Stimulated activated CD8-positive, alpha-beta memory T cell treated with anti-CD3 and anti-CD28 coated beads, Interleukin-4, amount 100 ng/mL, for 1 hour (primary cell): ENCODE measurements around the gene SPINK8.
"Not testable (repeated sequence)": the region's sequence is repeated elsewhere in the genome, so short reads cannot be mapped to it uniquely, and the experiment has no call there.

Experiments
- DNase-seq, 2 donors: peaks; one replicate each; pipeline ENCODE4 v3.0.0-alpha.2; 2020; ENCODE audit warnings: low read depth in 2 of 2, low spot score in 1 of 2

Gene SPINK8

DNA sequence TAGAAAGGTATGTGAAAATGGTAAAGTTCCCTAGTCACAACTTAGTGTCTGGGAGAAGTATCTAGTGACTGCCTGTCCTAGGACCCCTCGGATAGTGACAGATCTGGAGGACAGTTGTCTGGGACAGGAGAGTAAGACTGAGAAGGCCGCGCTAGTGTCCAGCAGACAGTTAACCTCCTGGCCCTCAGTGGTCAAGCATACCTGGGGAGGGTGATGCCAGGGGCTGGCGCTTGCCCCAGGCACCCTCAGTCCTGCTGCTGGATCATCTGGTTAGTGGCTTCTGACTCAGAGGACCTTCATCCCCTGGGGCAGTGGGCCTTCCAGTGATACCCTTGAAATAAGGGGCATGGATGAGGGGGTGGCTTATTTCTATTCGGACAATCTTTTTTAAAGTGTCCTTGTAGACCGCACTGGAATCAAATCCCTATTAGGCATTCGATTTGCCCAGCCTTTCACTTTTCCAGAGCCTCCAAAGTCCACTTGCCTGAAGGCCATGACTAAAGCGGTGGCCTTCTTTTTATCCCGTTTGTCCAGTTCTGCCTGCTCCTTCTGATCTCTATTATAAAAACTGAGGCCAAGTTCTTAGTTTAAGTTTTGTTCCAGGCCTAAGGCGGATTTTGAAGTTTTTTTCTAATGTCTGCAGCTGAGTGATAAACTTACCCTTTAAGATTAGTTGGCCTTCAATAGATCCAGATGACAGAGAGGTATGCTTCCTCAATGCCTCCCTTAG lies 1.6 kb downstream of the SPINK8 start:
- not testable (repeated sequence) for DNase-seq

DNA sequence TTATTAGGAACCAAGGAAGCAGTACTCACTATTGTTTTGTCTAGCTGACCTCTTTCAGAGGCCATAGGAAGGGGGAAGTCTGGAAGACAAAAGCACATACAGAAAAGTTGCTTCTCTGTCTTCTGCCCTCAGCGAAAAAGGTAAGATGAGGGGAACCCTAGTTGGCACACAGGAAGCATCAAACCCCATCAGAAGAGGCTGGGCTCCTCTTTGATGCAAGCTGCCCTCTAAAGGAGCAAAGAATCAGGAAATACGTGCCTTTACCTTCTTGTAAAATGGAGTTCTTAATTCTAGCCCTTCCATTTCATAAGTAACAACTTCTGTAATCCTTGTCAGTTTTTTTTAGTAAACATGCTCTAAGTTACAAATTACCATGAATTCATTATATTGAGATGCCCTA lies 12.5 kb downstream of the SPINK8 start:
- no peak for DNase-seq

DNA sequence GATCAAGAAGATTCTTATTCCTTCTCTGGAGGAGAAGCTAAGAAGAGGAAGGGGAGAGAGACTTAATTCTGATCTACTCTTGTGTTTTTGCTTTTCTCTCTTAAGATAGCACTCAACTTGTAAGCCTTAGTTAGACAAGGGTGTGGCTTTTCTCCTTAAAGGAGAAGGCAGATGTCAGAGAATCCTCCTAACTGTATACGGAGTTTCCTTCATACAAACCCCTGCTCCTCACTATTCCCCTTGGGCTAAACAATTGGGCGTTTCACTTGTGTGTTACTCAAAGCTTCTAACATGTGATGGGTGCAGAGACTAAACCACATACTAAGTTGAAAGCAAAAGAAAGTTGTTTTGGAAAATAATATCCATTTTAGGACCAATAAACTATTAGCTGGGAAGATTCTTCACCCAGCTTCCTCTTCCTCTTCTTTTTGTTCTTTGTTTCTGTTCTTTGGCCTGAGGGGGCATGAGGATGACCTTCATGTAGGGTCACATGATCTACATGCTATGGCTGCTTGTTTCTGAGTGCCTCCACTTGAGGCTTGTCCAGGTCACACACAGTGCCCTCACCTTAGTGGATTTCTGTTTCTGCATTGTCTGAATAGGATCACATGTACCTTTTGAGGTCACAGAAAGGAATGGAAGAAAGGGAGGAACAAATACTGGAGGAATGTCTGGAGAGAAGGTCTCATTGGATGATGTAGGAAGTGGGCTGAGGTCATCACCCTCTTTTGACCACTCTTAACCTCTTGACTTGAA lies 14.6 kb downstream of the SPINK8 start:
- no peak for DNase-seq

DNA sequence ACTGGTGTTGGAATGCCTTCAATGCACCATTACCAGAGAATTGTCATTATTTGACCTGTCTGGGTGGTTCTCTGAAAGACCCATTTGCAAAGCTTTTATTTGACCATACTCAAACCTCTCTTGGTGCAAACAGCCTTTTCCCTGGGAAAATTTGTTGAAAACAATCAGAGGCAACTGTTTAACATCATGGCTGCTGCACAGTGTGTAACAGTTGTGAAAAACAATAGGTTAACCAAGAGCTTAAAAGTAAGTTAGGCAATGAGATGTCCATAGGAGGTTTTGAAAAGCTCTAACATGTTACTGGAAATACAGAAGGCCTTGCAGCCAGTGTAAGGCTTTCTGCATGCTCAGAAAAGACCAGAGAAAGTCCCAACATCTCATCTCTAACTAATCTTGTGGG lies 18.9 kb downstream of the SPINK8 start:
- no peak for DNase-seq

DNA sequence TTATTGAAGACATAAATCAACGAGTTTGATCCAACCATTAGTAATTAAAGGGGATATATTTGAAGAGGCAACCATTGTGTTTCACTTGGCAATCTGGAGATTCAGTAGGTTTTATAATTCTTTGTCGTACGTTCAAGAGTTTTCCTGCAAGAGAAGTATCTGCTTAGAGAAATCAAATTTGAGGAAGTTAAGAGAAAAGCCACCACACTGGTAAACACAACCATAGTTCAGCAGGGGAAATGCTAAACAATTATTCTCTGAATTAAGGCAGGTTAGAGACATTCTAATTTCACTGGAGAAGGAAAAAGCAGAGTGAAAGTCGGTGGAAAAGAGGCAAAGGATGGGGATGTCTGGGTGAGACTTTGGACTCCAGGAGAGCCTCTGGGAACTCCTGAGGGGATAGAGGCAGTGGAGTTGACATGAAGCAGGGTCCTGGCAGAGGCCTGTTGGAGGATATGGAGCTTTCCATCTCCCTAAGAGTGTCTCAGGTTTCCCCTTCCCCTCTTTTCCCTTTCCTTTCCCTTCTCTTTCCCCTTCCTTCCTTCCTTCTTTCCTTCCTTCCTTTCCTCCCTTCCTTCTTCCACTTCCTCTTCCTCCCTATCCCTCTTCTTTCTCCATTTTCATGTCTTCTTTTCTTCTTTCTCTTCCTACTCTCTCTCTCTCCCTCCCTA lies 26.5 kb downstream of the SPINK8 start:
- no peak for DNase-seq

DNA sequence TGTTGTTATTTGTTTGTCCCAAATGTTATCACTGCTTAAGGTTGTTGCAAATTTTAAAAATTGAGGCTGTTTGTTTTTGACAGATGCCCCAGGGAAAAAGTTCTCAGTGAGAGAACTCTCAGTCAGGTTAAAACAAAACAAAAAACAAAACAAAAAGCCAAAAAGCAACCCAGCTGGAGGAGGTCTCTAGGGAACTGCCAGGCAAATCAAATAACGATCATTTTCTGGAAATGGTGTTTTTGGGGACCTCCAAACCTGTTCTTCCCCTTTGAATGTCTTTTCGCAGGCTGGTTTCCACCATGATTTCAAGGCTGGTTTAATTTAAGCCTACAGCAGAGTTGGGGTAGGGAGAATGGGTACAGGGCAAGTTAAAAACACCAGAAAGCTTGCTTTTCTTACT lies 27.2 kb downstream of the SPINK8 start:
- no peak for DNase-seq

DNA sequence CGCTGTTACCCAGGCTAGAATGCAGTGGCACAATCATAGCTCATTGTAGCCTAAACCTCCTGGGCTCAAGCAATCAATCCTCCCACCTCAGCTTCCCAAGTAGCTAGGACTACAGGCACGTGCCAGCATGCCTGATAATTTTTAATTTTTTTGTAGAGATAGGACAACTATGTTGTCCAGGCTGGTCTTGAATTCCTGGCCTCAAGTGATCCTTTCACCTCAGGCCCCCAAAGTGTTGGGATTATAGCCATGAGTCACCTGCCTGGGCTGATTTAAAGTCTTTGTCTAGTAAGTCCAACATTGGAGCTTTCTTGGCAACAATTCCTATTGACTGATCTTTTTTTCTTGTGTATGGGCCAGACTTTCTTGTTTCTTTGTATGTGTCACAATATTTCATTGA lies 28.1 kb downstream of the SPINK8 start:
- no peak for DNase-seq

DNA sequence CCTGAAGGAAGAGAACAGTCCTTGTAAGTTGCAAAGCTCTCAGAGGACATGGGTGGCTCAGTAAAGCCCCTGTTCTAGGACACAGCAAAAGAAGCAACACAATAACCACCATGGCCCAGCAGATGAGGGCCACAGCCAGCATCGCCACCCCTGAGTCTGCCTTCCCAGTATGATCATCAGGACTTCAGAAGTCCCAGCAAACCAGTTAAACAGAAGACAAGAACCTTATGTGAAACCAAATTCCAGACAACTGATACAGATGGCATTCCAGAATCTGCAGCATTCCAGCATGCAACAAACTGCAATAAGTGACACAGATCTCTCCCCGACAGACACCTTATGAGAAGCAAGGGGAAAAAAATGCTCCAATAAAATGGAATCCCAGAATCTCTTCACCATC lies 30.4 kb downstream of the SPINK8 start:
- DNase-seq = no peak

DNA sequence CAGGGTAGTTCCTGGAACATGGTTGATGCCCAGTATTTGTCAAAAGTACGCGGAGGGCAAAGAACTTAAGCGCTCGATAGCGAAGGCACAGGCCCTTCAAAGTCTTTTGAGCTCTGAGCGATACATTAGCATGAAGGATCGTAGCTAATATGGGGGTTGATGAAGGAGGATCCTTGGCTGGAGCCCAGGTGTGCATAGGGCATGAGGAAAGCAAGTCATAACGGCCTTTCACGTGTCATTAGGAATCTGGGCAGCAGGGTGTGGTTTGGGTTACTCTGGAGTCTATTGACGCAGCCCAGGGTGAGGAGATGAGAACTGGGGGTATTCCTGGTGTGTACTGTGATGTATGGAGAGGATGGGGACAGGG lies 31.7 kb downstream of the SPINK8 start:
- no peak for DNase-seq

DNA sequence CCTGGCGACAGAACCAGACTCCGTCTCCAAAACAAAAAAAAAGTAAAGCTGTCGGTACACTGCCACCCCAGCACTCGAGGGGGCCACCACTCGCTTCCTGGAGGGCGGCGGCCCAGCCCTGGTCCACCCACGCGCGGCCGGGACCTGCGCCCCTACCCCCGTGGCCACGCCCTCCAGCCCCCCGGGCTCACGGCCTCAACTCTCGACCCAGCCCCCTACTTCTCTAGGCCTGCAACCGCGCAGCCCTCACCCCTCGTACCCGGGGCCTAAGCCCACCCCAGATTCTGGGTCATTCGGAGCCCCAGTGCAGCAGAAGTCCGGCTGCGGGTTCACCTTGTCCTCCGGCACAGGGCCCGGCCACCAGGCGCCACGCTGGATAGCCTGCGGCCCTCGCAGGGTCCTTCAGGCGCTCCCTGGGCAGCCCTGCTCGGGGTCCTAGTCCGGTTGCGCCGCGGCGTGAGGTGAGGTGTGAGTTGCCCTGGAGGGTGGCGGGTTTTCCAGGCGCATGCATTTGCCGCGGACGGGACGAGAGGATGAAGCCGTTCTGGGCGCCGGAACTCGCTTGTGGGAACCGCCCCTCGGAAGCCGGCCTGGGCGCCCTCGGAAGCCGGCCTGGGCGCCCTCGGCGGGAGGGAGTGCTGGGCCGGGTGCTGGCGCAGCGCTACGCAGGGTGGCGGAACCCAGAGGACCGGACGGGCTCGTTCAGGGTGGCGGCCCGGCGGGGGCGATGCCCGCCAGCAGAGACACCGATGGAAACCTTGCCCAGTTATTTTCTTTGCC lies 32.3 kb downstream of the SPINK8 start, which contains the start of gene NME6:
Gene NME6 (minus strand): TSS at position 348 of the 780 bp plus-strand sequence.
- DNase-seq = peak; percentile 78 to 85

DNA sequence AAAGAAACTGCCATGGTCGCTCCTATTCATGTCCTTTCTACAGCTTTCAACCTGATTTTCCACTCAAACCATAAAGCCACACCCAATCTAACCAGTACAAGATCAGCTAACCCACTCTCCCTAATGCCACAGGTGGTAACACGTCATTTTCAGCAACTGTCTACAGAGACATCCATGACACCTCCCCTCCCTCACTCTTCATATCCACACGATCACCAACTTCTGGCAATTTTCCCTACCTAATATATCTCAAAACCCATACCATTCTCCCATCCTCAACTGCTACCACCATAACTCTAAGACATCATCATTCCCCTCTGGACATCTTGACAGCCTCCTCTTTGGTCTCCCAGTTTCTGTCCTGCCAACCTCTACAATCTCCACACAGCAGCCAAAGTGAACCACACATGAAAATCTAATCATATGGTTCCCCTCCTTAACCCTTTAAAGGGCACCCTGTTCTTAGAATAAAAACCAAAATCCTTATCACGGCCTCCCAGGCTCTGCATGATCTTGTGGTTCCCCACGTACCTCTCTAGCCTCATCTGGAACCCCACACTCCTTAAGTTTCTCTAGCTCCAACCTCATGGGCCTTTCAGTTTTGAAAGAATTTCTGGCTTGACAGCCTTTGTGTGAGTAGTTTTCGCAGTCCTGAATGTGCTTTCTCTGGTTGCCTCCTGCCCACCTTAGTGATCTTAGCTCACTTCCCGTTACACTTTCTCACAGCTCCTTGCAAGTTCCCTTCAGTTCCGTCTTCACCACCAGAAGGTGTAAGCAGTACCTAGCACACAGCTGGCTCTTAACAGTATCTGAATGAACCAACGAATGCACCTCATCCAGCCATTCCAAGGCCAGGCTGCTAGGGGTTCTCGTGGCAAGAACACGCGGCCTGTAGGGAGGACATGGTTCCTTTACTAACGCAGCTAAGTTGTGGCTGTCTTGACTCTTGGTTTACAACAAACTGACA lies 33.4 kb downstream of the SPINK8 start:
- no peak for DNase-seq

DNA sequence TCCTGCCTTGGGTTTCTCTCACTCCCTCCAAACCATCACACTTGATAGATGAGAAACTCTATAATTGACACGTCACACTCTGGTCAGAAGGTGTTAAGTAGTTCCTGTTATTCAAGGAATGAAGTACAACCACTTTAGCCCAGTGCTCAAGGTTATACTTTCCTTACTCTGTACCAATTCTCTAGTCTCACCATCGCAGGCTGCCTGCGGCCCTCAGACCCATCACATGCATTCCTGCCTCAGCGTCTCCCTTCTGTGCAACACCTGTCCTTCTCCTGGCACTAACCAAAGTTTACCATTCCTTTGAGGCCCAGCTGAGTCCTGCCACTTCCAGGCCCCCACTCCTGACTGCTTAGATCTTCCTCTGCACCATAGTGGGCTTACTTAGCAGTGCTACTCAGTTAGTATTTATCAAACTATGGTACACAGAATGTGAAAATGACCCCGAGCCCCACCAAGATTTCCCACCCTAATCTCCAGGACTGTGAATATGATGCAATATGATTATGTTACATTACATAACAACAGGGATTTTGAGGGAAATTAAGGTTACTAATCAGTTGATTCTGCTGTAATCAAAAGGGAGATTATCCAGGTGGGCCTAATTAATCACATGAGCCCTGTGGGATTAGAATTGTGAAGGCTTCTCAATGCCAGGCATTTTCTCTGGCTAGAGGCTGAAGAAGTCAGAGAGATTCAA lies 36.2 kb downstream of the SPINK8 start:
- DNase-seq = no peak

DNA sequence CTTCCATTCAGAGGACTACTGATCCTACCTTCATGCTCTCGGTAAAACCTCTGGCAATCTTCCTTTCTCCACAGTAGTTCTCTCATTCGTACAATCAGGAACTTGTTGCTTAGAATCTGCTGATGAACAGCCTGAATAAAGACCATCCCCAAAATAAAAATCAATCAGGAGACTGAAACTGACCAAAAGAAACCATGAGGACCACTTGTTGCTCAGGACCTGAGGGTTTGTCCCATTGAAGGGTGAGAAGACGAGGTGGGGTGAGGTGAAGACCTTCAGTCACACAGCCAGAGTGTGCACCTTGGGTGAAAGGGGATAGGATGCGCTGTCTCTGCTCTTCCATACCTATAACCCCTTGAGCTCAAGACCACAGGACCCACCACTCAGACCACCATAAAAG lies 36.8 kb downstream of the SPINK8 start:
- DNase-seq = no peak

DNA sequence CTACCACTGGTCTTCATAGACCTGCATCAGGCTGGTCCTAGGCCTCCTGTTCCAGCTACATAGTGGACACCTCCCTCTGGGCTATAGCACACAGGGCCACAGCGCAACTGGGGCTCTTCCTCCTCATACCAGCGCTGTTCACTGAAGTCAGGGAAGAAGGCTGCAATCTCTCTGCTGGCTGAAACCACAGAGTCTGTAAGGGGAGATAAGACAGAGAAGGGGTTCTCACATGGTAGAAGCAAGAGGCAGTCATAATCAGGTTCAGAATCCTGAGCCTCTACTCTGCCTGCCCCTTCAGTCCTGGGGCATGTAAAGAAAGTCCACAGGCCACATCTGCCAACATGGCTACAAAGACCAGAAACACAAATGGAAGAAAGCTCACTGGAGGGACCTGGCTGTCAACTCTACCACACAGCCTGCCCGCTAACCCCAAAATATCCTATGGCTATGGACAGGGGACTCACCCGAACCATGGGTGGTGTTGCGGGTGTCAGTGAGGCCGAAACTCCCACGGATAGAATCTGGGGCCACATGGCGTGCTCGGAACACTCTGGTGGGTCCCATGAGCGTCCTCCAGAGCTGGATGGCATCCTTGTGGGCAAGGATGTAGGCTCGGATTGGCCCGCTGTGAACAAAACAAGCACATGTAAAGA lies 38.7 kb downstream of the SPINK8 start:
- no peak for DNase-seq

DNA sequence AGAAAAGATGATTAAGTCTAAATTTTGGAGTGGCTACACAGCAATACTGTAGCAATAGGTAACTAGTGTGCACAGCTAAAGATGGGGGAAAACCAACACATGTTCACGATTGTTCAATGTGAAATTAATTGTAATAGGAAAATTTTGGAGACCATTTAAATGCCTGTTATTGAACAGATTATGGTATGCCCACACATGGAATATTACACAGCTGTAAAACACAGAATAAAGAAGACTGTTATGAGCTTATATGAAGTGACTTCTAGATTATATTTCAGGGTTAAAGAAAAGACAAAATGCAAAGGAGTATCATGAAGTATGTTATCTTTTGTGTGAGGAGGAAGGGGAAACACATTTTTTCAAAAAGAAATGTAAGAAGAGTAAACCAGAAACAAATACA lies 43.8 kb downstream of the SPINK8 start:
- DNase-seq = no peak

DNA sequence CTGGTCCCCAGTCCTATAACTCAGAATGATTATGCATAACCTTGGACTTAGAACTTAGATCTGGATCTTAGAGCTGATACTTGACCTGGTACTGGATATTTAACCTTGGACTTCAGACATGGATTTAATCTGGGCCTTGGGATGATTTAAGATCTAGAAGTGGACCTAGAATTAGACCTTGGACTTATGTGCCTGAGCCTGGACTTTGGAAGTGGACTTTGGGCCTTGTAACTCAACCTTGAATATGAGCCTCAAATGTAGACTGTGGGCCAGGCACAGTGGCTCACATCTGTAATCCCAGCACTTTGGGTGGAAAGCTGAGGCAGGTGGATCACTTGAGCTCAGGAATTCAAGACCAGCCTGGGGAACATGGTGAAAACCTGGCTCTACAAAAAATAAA lies 46.4 kb downstream of the SPINK8 start:
- DNase-seq = no peak

DNA sequence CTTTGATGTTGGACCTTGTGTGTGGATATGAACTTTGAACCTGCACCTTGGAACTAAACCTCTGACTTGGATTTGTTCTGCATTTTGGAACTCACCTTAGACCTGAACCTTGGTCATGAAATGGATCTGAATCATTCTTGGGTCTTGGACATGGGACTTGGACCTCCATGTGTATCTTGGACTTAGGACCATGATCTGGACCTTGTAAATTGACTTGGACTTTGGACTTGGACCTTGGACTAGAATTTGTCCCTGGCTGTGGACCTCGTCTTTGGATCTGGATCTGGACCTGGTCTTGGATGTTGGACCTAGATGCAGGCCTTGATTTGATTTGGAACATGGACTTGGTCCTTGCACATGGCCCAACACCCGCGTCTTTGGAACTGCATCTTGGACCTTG lies 47.2 kb downstream of the SPINK8 start:
- DNase-seq = no peak

DNA sequence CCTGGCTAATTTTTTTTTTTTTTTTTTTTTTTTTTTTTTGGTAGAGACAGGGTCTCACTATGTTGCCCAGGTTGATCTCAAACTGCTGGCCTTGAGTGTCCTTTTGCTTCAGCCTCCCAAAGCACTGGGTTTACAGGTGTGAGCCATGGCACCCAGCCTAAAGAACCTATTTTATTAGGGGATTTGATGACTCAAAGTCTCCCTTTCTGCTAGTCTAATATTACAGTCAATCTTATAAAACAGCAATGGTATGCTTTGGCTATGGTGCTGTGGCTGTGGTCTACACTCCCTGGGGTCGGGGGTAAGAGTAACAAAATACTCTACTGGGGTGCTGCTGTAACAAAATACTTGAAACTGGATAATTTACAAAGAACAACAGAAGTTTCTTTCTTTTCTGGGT lies 47.8 kb downstream of the SPINK8 start:
- no peak for DNase-seq

DNA sequence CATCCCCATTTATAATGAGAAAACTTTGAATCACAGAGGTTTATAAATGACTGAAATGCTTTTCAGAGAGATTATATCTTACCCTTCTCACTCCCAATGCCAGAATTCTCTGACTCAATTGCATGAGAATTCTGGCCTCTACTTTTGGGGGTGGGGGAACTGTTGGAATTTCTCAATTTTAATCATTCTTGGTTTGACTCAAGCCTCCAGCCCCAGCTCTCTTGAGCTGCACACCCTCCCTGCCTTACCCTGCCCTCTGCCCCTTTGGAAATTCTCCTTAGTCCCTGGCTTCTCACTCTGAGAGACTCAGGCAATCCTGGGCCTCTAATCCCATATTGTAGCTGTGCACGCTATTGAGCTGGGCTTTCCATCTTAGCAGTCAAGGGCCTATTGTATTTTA lies 48.3 kb downstream of the SPINK8 start:
- DNase-seq = no peak
